Islet of Langerhans (tissue), 1 donor: ENCODE measurements around the gene HPS5.
"Not testable (repeated sequence)": the region's sequence is repeated elsewhere in the genome, so short reads cannot be mapped to it uniquely, and the experiment has no call there.

Experiments used
- FAIRE-seq: peaks from one replicate; lab custom pipeline; 2011; peaks lifted over from hg19 to GRCh38; lab: Jason Lieb, UNC

HPS5 gene

GRCh38 chr11:18269252-18269651 lies 52.7 kb downstream of the HPS5 start:
- not testable (repeated sequence) for FAIRE-seq

GRCh38 chr11:18267335-18268133 lies 54.4 kb downstream of the HPS5 start:
- FAIRE-seq: not testable (repeated sequence)

GRCh38 chr11:18265949-18266348 lies 56.0 kb downstream of the HPS5 start, which contains the start of gene SAA1:
TSS of gene SAA1 (plus strand) at chr11:18266264. CDS start at chr11:18266888, 624 bp downstream.
- FAIRE-seq: no peak

GRCh38 chr11:18264677-18265555 lies 57.0 kb downstream of the HPS5 start:
- FAIRE-seq: no peak

DNA sequence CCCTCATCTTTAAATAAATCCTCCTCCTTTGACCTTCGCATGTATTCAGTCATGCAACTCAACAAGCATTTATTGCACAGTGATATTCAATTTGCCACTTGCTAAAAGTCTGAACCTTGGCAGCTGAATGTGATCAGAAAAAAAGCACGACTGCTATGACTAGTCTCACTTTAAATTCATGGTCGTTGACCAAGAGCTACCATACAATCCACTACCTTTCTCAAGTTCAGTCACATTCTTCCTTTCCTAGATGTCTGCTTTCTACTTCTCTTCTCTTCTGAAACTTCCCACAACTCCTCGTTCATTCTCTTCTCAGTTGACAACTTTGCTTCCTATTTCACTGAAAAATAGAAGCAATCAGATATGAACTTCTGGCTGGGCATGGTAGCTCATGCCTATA lies 57.9 kb downstream of the HPS5 start:
- no peak for FAIRE-seq

DNA sequence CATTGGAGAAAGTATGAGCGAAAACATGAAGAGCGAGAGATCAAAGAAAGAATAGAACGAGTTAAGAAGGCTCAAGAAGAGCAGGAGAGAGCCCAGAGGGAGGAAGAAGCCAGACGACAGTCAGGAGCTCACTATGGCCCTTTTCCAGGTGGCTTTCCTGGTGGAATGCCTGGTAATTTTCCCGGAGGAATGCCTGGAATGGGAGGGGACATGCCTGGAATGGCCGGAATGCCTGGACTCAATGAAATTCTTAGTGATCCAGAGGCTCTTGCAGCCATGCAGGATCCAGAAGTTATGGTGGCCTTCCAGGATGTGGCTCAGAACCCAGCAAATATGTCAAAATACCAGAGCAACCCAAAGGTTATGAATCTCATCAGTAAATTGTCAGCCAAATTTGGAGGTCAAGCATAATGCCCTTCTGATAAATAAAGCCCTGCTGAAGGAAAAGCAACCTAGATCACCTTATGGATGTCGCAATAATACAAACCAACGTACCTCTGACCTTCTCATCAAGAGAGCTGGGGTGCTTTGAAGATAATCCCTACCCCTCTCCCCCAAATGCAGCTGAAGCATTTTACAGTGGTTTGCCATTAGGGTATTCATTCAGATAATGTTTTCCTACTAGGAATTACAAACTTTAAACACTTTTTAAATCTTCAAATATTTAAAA lies 59.1 kb downstream of the HPS5 start:
- FAIRE-seq: not testable (repeated sequence)

DNA sequence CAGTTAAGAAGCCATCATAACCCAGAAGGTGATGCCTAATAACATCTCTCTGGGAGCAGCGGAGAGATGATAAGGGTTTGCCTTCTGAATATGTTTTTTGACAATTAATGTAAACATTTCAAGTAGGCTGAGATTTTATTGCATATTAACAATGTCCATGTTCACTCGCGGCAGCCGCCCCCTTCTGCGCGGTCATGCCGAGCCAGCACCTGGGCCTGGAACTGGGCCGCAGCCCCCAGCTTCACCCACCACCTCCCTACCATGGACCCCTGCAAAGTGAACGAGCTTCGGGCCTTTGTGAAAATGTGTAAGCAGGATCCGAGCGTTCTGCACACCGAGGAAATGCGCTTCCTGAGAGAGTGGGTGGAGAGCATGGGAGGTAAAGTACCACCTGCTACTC lies 60.2 kb downstream of the HPS5 start:
- FAIRE-seq: no peak

GRCh38 chr11:18259259-18259658 lies 62.7 kb downstream of the HPS5 start:
- FAIRE-seq: no peak

GRCh38 chr11:18254781-18255361 lies 67.1 kb downstream of the HPS5 start:
- FAIRE-seq: no peak

GRCh38 chr11:18253778-18254338 lies 68.1 kb downstream of the HPS5 start:
- FAIRE-seq: no peak

DNA sequence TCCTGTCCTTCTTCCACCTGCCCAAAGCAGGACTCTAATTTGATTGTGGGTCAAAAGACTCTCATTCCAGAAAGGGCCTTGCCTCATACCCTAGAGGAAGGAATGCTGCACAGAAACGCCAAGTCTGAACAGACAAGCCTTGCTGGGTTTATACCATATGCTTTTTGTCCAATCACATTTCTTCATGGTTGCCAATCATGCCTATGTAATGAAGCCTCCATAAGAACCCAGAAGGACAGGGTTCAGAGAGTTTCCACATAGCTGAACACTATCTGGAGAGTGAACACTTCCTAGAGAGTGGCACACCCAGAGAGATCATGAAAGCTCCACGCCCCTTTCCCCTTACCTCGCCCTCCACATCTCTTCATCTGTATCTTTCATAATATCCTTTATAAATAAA lies 68.7 kb downstream of the HPS5 start:
- no peak for FAIRE-seq

DNA sequence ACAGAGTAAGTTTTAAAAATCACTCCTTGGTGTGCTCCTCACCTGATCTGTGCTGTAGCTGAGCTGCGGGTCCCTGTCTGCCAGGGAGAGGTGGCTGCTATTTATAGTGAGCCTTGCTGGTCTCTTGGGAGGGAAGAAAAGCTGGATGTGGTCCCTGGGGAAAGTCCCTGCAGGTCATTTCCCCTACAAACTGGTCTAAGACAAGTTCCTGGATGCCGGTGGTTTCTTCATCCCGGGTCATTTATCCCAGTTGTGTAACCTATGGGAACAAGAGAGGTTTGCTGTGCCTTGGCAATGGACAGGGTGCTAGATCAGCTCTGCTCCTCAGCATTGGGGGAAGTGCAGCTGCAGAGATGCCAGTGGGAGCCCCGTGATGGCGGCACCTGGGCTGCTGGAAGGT lies 73.4 kb downstream of the HPS5 start, which contains the start of gene SAA2:
SAA2 (minus strand) TSS at position 108 of the 400 bp plus-strand sequence. CDS start 657 bp downstream, outside the sequence.
- no peak for FAIRE-seq

GRCh38 chr11:18247191-18247581 lies 74.8 kb downstream of the HPS5 start:
- not testable (repeated sequence) for FAIRE-seq

- FAIRE-seq: not testable (repeated sequence)
Measured at GRCh38 chr11:18246379-18247190, 75.4 kb downstream of the HPS5 start.

DNA sequence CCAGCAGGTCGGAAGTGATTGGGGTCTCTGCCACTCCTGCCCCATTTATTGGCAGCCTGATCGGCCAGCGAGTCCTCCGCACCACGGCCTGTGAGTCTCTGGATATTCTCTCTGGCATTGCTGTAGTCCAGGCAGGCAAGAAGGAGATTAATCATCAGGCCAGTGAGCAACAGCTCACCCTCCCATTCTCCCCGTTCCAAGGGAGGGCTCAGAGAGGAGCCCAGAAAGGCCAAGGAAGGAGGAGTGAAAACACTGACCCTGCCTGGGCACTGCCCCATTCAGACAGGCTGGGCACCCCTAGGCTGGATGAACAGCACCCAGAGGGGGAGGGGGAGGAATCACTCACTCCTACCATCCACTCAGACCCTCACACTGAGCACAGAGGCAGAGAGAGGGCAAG lies 76.5 kb downstream of the HPS5 start:
- no peak for FAIRE-seq

DNA sequence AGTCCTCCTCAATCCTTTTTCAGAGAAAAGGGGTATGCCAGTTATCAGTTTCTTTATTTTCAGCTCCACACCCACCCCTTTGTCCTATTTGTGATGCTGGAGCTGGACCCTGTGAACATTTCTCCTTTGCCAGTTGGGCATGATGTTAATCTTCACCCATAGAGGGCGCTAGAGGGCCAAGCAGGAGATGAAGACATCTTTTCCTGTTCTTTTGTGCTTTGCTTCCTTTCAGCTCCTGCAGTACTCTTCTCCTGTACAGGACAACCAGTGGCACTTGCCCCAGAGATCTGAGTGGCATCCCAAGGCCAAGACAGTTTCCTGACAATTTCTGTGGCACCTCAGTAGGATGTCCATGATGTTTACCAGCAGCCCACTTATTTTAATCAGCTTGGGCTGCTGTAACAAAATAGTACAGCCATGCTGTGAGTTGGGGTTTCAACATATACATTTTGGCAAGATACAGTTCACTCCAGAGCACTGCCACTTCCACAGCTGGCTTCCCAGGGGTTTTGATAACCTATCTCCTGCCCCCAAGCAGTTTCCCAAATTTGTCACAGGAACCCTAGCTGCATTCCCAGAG lies 78.1 kb downstream of the HPS5 start:
- no peak for FAIRE-seq

GRCh38 chr11:18239655-18240054 lies 82.3 kb downstream of the HPS5 start:
- no peak for FAIRE-seq

DNA sequence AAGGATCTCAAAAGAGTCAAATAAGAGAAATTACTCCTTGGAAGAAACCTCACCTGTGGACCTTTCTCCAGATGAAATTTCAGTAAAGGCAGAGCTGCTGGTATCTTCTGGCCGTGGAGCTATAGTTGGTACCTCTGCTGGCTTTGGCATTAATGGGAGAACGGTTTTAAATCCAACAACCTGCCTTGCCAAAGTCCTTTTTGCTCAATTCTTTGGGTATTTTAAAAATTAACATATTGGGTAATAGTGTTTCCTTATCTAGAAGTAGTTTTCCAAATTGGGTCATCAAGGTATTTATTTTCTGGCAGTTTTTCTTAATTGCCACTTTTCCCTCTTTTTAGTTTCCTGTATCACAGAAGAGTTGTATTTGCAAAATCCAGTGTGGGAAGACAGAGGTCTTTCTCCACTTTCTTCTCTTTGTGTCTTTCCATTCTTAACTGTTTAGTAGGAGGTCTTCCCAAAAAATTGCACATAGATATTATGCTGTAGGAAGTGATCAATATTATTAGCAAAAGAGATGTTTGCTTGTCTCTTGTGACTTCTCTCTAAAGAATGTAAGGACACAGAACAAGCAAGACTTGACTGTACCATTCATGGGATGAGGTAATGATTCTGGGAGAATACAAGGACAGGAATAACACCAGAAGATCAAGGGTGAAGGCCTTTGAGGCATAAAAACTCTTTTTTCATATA lies 85.1 kb downstream of the HPS5 start, which contains the start of gene SAA4:
SAA4 (minus strand) TSS at position 139 of the 693 bp plus-strand sequence. CDS start 876 bp downstream, outside the sequence.
- FAIRE-seq: no peak
